ENCODE data around the gene KRTAP24-1. TPM values are rescaled to one million over a fixed set of nuclear protein-coding genes. Genes with fewer than 3 reads are reported as not detected.

Gene KRTAP24-1
- total RNA-seq, 1 experiment from 2014 or later = not detected

- H3K36me3 Mint-ChIP-seq (ENCODE audit: insufficient read depth in 1 of 3, low read depth in 3 of 3) = peaks cover 0 to 3% (median 0%) of the 10 kb centered on the region in 3 experiments; a peak in 1 of 7 replicates
- Histone ChIP-seq H4K91ac (ENCODE audit: insufficient read length, low read depth, low read length) (no peak overlapping the region), H3K79me2 (ENCODE audit: insufficient read depth, low read length) (no peaks in the 10 kb centered on the region), H4K20me1 (ENCODE audit: control insufficient read depth, insufficient read depth, insufficient read length) (no peaks in the 10 kb centered on the region), H3K27ac (ENCODE audit: insufficient read length, low read depth, low read length) (no peak overlapping the region), H3K23me2 (ENCODE audit: insufficient read length, low read depth, low read length, poor library complexity, severe bottlenecking) (no peaks in the 10 kb centered on the region), H3K4me1 (ENCODE audit: insufficient read depth, low read length) (no peaks in the 10 kb centered on the region), H3K23ac (ENCODE audit: insufficient read length, low read depth, low read length) (no peak overlapping the region), H3K4me2 (ENCODE audit: insufficient read depth, insufficient read length, low read length) (no peak overlapping the region), H2BK12ac (ENCODE audit: insufficient read length, low read depth, low read length) (no peak overlapping the region), H3K14ac (ENCODE audit: insufficient read depth, low read length) (no peak overlapping the region), H3K56ac (ENCODE audit: insufficient read length, low read depth, low read length) (no peak overlapping the region), H2BK15ac (ENCODE audit: low read depth, low read length) (no peak overlapping the region), H3K4ac (ENCODE audit: low read depth, low read length) (no peak overlapping the region), H3K9me3 (ENCODE audit: control insufficient read depth, low read depth, low read length) (no peaks in the 10 kb centered on the region), H2BK120ac (ENCODE audit: low read depth, low read length, poor library complexity, severe bottlenecking) (no peak overlapping the region), H3K79me1 (ENCODE audit: insufficient read depth, low read depth, low read length, poor library complexity, severe bottlenecking) (no peaks in the 10 kb centered on the region), H2BK5ac (ENCODE audit: insufficient read length, low read length) (no peak overlapping the region), H2AFZ (ENCODE audit: low read length) (no peak overlapping the region), H3T11ph (ENCODE audit: low read length) (no peak overlapping the region), H4K5ac (ENCODE audit: insufficient read length, low read depth, low read length) (no peak overlapping the region), H4K8ac (replicated peaks; ENCODE audit: insufficient read length, low read depth, low read length) (no peak overlapping the region), H3K27me3 (ENCODE audit: insufficient read depth, low read length) (no peaks in the 10 kb centered on the region), H3K9ac (ENCODE audit: extremely low read depth, insufficient read length, low read length) (no peak overlapping the region), H2BK20ac (ENCODE audit: low read depth, low read length, poor library complexity, severe bottlenecking) (no peak overlapping the region), H2AK5ac (ENCODE audit: insufficient read length, low read length) (no peak overlapping the region), H3K18ac (ENCODE audit: insufficient read length, low read depth, low read length) (no peak overlapping the region)
- no peaks in the 10 kb centered on the region for H3K4me1 Mint-ChIP-seq
- H3K27me3 Mint-ChIP-seq (ENCODE audit: low read depth) = no peaks in the 10 kb centered on the region
- H3K4me3 Mint-ChIP-seq = no peak overlapping the region
- no peak for TF ChIP-seq CTCF (conservative IDR thresholded peaks at IDR 0.05)
- no peak for DNase-seq
- H3K27ac Mint-ChIP-seq = no peak overlapping the region
- peaks cover 2 to 7% of the 10 kb centered on the region in 2 experiments; a peak in 1 of 5 replicates for H3K9me3 Mint-ChIP-seq
- no CpG with 5 or more reads among the region's 3 CpGs for WGBS (ENCODE audit: extremely low coverage, insufficient read length, low lambda C conversion rate)
Measured at GRCh38 chr21:30234050-30234449, 48.7 kb downstream of the KRTAP24-1 start.
